H9 (cell line): ENCODE data around the gene C1GALT1C1. TPM values are rescaled to one million over a fixed set of nuclear protein-coding genes. Genes with fewer than 3 reads are reported as not detected.

ENCODE experiments used
- DNase-seq: peaks from one replicate; pipeline ENCODE4 v3.0.0-alpha.2; 2017
- H2AFZ ChIP-seq: one replicate; pipeline ENCODE4 v1.6.1; 2013; ENCODE audit warnings: mild to moderate bottlenecking, low read length, control low read depth, moderate library complexity
- H2AK5ac ChIP-seq: 2 replicates; pipeline ENCODE4 v1.6.1; 2013; ENCODE audit warnings: low read length, control low read depth, mixed read lengths; ENCODE audit not compliant: insufficient read length
- H2BK120ac ChIP-seq: one replicate; pipeline ENCODE4 v1.6.1; 2013; ENCODE audit warnings: low read depth, mild to moderate bottlenecking, low read length, control low read depth, inconsistent platforms; ENCODE audit not compliant: poor library complexity, severe bottlenecking
- H2BK12ac ChIP-seq: 2 replicates; pipeline ENCODE4 v1.6.1; 2013; ENCODE audit warnings: low read length, control low read depth, mixed read lengths, low read depth; ENCODE audit not compliant: insufficient read length
- H2BK15ac ChIP-seq: 2 replicates; pipeline ENCODE4 v1.6.1; 2013; ENCODE audit warnings: low read depth, low read length, control low read depth
- H2BK20ac ChIP-seq: one replicate; pipeline ENCODE4 v1.6.1; 2013; ENCODE audit warnings: low read depth, mild to moderate bottlenecking, low read length, control low read depth, inconsistent platforms; ENCODE audit not compliant: poor library complexity, severe bottlenecking
- H2BK5ac ChIP-seq: 2 replicates; pipeline ENCODE4 v1.6.1; 2013; ENCODE audit warnings: low read length, control low read depth, mixed read lengths; ENCODE audit not compliant: insufficient read length
- H3K14ac ChIP-seq: 2 replicates; pipeline ENCODE4 v1.6.1; 2013; ENCODE audit warnings: low read length, control low read depth; ENCODE audit not compliant: insufficient read depth
- H3K18ac ChIP-seq: 2 replicates; pipeline ENCODE4 v1.6.1; 2013; ENCODE audit warnings: low read depth, mild to moderate bottlenecking, mixed read lengths, low read length, control low read depth; ENCODE audit not compliant: insufficient read length
- H3K23ac ChIP-seq: 2 replicates; pipeline ENCODE4 v1.6.1; 2013; ENCODE audit warnings: low read length, control low read depth, mixed read lengths, low read depth; ENCODE audit not compliant: insufficient read length
- H3K23me2 ChIP-seq: 2 replicates; pipeline ENCODE4 v1.6.1; 2013; ENCODE audit warnings: low read depth, mild to moderate bottlenecking, mixed read lengths, low read length, control low read depth; ENCODE audit not compliant: insufficient read length, poor library complexity, severe bottlenecking
- H3K27ac ChIP-seq: 2 replicates; pipeline ENCODE4 v1.5.1; 2013; ENCODE audit warnings: low read length, control low read depth, mixed read lengths, low read depth; ENCODE audit not compliant: insufficient read length
- H3K27me3 ChIP-seq: 2 replicates; pipeline ENCODE4 v1.6.1; 2013; ENCODE audit warnings: low read length, control low read depth, inconsistent platforms; ENCODE audit not compliant: insufficient read depth
- H3K4ac ChIP-seq: 2 replicates; pipeline ENCODE4 v1.6.1; 2013; ENCODE audit warnings: low read depth, mild to moderate bottlenecking, control low read depth, inconsistent platforms, low read length, moderate library complexity
- H3K4me1 ChIP-seq: 2 replicates; pipeline ENCODE4 v1.6.1; 2013; ENCODE audit warnings: low read length, control low read depth, inconsistent platforms; ENCODE audit not compliant: insufficient read depth
- H3K4me2 ChIP-seq: 2 replicates; pipeline ENCODE4 v1.6.1; 2013; ENCODE audit warnings: low read length, control low read depth, mixed read lengths; ENCODE audit not compliant: insufficient read length, insufficient read depth
- H3K56ac ChIP-seq: 2 replicates; pipeline ENCODE4 v1.6.1; 2013; ENCODE audit warnings: low read depth, mild to moderate bottlenecking, mixed read lengths, low read length, control low read depth; ENCODE audit not compliant: insufficient read length
- H3K79me1 ChIP-seq: 2 replicates; pipeline ENCODE4 v1.6.1; 2013; ENCODE audit warnings: low read depth, mild to moderate bottlenecking, moderate library complexity, low read length, control low read depth, inconsistent platforms; ENCODE audit not compliant: insufficient read depth, poor library complexity, severe bottlenecking
- H3K79me2 ChIP-seq: 2 replicates; pipeline ENCODE4 v1.6.1; 2013; ENCODE audit warnings: low read length, control low read depth, inconsistent platforms; ENCODE audit not compliant: insufficient read depth
- H3K9ac ChIP-seq: 2 replicates; pipeline ENCODE4 v1.6.1; 2013; ENCODE audit warnings: low read length, control low read depth, mixed read lengths; ENCODE audit not compliant: insufficient read length; ENCODE audit errors: extremely low read depth
- H3K9me3 ChIP-seq: one replicate; pipeline ENCODE4 v1.6.1; 2013; ENCODE audit warnings: low read depth, low read length, inconsistent platforms; ENCODE audit not compliant: control insufficient read depth
- H3T11ph ChIP-seq: one replicate; pipeline ENCODE4 v1.6.1; 2013; ENCODE audit warnings: mild to moderate bottlenecking, low read length, control low read depth, inconsistent platforms
- H4K20me1 ChIP-seq: one replicate; pipeline ENCODE4 v1.6.1; 2013; ENCODE audit not compliant: control insufficient read depth, insufficient read length, insufficient read depth
- H4K5ac ChIP-seq: 2 replicates; pipeline ENCODE4 v1.6.1; 2013; ENCODE audit warnings: low read depth, mild to moderate bottlenecking, mixed read lengths, low read length, control low read depth; ENCODE audit not compliant: insufficient read length
- H4K8ac ChIP-seq: replicated peaks from 2 replicates; pipeline ENCODE4 v1.6.1; 2013; ENCODE audit warnings: low read length, control low read depth, mixed read lengths, low read depth; ENCODE audit not compliant: insufficient read length
- H4K91ac ChIP-seq: 2 replicates; pipeline ENCODE4 v1.6.1; 2013; ENCODE audit warnings: low read depth, mild to moderate bottlenecking, moderate library complexity, mixed read lengths, low read length, control low read depth; ENCODE audit not compliant: insufficient read length
- H3K27ac Mint-ChIP-seq, 3 experiments: 2 replicates in 2 of 3; 3 replicates in 1 of 3; pipeline ENCODE4 v1.8.0; 2020 to 2021; ENCODE audit warnings: mixed read lengths in 3 of 3, mild to moderate bottlenecking in 1 of 3, moderate library complexity in 1 of 3
- H3K27me3 Mint-ChIP-seq: 2 replicates; pipeline ENCODE4 v1.8.0; 2021; ENCODE audit warnings: low read depth, mild to moderate bottlenecking, moderate library complexity, mixed read lengths
- H3K36me3 Mint-ChIP-seq, 3 experiments: 2 replicates in 2 of 3; 3 replicates in 1 of 3; pipeline ENCODE4 v1.8.0; 2020 to 2021; ENCODE audit warnings: low read depth in 3 of 3, mixed read lengths in 3 of 3; ENCODE audit not compliant: insufficient read depth in 1 of 3
- H3K4me1 Mint-ChIP-seq, 2 experiments: 2 replicates each; pipeline ENCODE4 v1.8.0; 2020; ENCODE audit warnings: mixed read lengths in 2 of 2
- H3K4me3 Mint-ChIP-seq, 2 experiments: 2 replicates in 1 of 2; 3 replicates in 1 of 2; pipeline ENCODE4 v1.8.0; 2020 to 2021; ENCODE audit warnings: mild to moderate bottlenecking in 2 of 2, mixed read lengths in 2 of 2, moderate library complexity in 1 of 2
- H3K9me3 Mint-ChIP-seq, 2 experiments: 2 replicates in 1 of 2; 3 replicates in 1 of 2; pipeline ENCODE4 v1.8.0; 2020; ENCODE audit warnings: mild to moderate bottlenecking in 2 of 2, mixed read lengths in 2 of 2, moderate library complexity in 1 of 2
- CTCF ChIP-seq: fragments of 200-600 bp; sonication (generic); conservative IDR thresholded peaks from 3 replicates; pipeline ENCODE4 v1.8.0; 2021; ENCODE audit warnings: antibody characterized with exemption, mild to moderate bottlenecking
- WGBS: extraction: QIAGEN DNeasy Blood & Tissue Kit; methylation state at CpG from one replicate; pipeline ENCODE4 v1.1.7; 2013; ENCODE audit warnings: missing lambda C conversion rate, low lambda C conversion rate, mixed read lengths; ENCODE audit not compliant: insufficient read length; ENCODE audit errors: extremely low coverage; 5-methylcytosine and 5-hydroxymethylcytosine counted together
- total RNA-seq: library from RNA; stranded (reverse); gene quantifications from 2 replicates; pipeline ENCODE4 v1.2.1, GENCODE V29; 2021

C1GALT1C1 gene
- total RNA-seq, 1 experiment from 2014 or later, result 16.0 TPM

DNA sequence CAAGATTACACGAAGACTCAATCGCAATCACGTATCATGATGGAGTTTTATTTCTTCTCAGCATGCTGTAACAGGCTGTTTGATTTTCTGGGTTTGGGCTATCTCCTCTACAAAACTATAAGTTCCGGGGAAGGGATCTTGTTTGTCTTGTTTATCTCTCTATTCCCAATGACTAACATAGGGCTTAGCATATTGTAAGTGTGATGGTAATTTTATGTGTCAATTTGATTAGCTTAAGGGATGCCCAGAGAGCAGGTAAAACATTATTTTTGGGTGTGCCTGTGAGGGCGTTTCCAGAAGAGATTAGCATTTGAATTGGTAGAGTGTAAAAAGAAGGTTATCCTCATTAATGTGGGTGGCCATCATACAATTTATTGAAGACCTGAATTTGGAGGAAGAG is 32.8 kb upstream of the C1GALT1C1 start:
- Histone ChIP-seq H3K79me1 (no peaks in the 10 kb centered on the region), H2BK15ac (no peak overlapping the region), H3K4me2 (no peak overlapping the region), H2BK12ac (no peak overlapping the region), H3K23ac (no peak overlapping the region), H3K14ac (no peak overlapping the region), H2AFZ (no peak overlapping the region), H3K4ac (no peak overlapping the region), H3K27me3 (no peaks in the 10 kb centered on the region), H3K9me3 (peaks cover 21% of the 10 kb centered on the region), H2AK5ac (no peak overlapping the region), H3K23me2 (no peaks in the 10 kb centered on the region), H4K8ac (no peak overlapping the region), H3K4me1 (no peaks in the 10 kb centered on the region), H3T11ph (no peak overlapping the region), H2BK120ac (no peak overlapping the region), H3K18ac (no peak overlapping the region), H4K20me1 (no peaks in the 10 kb centered on the region), H3K27ac (no peak overlapping the region), H4K5ac (no peak overlapping the region), H4K91ac (no peak overlapping the region), H2BK20ac (no peak overlapping the region), H2BK5ac (no peak overlapping the region), H3K56ac (no peak overlapping the region), H3K9ac (no peak overlapping the region), H3K79me2 (no peaks in the 10 kb centered on the region)
- no peak for TF ChIP-seq CTCF
- no peak for DNase-seq
- Mint-ChIP-seq H3K4me3 (no peak overlapping the region), H3K36me3 (no peaks in the 10 kb centered on the region), H3K27me3 (no peaks in the 10 kb centered on the region), H3K9me3 (peaks cover 48 to 61% of the 10 kb centered on the region in 2 experiments), H3K4me1 (peaks cover 13 to 18% of the 10 kb centered on the region in 2 experiments), H3K27ac (peak overlapping the region in 1 of 3 experiments; percentile 61; a peak in 2 of 7 replicates)
- WGBS, result no CpG with 5 or more reads among the region's 5 CpGs
